Measurements from ENCODE around the gene EIF5A.

DNA sequence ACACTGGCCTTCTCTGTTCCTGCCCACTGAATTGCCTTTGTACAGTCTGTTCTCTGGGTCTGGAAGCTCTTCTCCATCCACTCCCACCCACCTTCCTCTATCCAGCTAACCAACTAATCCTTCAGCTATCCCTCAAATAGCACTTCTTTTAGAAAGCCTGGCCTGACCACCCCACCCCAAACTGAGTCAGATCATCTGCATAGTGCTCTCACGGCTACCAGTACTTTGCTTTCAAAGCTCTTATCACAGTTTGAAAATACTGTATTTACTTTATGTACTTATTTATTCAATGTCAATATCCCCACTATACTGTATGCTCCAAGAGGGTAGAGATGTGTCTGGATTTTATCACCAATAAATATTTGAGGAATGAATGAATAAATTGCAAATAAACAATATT is 40.6 kb upstream of the EIF5A start:
- no peak for TF ChIP-seq EZH2 (optimal IDR thresholded peaks at IDR 0.05; ENCODE audit: low read depth, low read length)
- TF ChIP-seq, protein P1, sequence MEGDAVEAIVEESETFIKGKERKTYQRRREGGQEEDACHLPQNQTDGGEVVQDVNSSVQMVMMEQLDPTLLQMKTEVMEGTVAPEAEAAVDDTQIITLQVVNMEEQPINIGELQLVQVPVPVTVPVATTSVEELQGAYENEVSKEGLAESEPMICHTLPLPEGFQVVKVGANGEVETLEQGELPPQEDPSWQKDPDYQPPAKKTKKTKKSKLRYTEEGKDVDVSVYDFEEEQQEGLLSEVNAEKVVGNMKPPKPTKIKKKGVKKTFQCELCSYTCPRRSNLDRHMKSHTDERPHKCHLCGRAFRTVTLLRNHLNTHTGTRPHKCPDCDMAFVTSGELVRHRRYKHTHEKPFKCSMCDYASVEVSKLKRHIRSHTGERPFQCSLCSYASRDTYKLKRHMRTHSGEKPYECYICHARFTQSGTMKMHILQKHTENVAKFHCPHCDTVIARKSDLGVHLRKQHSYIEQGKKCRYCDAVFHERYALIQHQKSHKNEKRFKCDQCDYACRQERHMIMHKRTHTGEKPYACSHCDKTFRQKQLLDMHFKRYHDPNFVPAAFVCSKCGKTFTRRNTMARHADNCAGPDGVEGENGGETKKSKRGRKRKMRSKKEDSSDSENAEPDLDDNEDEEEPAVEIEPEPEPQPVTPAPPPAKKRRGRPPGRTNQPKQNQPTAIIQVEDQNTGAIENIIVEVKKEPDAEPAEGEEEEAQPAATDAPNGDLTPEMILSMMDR (IDR thresholded peaks at IDR 0.05; ENCODE audit: low read length): no peak
